GM10248 (cell line): ENCODE measurements around the gene PSTPIP1.

Experiments used
- CTCF ChIA-PET: fragments of 300-600 bp; sonication (Branson Sonifier 250); formaldehyde crosslinking; extraction: SDS; loops from one replicate; lab custom pipeline; 2021; ENCODE audit warnings: antibody characterized with exemption; lab: Yijun Ruan, JAX
- POLR2A ChIA-PET: fragments of 350-650 bp; sonication (Branson Sonifier 250); formaldehyde crosslinking; extraction: SDS; loops from one replicate; lab custom pipeline; 2020; ENCODE audit warnings: antibody characterized with exemption; lab: Yijun Ruan, JAX
- DNase-seq: peaks from one replicate; pipeline ENCODE4 v3.0.0; 2012; ENCODE audit errors: extremely low spot score
- TF ChIP-seq, protein P1 (sequence below): IDR thresholded peaks from 2 replicates; pipeline ENCODE4 v1.5.1; 2012; ENCODE audit warnings: mild to moderate bottlenecking, low read depth; ENCODE audit errors: extremely low read depth, missing control alignments, control extremely low read depth

PSTPIP1 gene

GRCh38 chr15:77038312-77039216, 43.6 kb downstream of the PSTPIP1 start:
- ChIA-PET POLR2A (no interaction called here), CTCF (interaction anchor here (1.0 kb wide), 1 partner anchor 505 kb away, joined by 3 read pairs; no protein-coding TSS in a partner anchor)
- DNase-seq: peak; percentile 15
- TF ChIP-seq, protein P1, sequence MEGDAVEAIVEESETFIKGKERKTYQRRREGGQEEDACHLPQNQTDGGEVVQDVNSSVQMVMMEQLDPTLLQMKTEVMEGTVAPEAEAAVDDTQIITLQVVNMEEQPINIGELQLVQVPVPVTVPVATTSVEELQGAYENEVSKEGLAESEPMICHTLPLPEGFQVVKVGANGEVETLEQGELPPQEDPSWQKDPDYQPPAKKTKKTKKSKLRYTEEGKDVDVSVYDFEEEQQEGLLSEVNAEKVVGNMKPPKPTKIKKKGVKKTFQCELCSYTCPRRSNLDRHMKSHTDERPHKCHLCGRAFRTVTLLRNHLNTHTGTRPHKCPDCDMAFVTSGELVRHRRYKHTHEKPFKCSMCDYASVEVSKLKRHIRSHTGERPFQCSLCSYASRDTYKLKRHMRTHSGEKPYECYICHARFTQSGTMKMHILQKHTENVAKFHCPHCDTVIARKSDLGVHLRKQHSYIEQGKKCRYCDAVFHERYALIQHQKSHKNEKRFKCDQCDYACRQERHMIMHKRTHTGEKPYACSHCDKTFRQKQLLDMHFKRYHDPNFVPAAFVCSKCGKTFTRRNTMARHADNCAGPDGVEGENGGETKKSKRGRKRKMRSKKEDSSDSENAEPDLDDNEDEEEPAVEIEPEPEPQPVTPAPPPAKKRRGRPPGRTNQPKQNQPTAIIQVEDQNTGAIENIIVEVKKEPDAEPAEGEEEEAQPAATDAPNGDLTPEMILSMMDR: no peak

GRCh38 chr15:77039217-77039533, 44.2 kb downstream of the PSTPIP1 start:
- no peak for DNase-seq
- TF ChIP-seq, protein P1: no peak
- CTCF ChIA-PET: no interaction called here
- POLR2A ChIA-PET: no interaction called here

DNA sequence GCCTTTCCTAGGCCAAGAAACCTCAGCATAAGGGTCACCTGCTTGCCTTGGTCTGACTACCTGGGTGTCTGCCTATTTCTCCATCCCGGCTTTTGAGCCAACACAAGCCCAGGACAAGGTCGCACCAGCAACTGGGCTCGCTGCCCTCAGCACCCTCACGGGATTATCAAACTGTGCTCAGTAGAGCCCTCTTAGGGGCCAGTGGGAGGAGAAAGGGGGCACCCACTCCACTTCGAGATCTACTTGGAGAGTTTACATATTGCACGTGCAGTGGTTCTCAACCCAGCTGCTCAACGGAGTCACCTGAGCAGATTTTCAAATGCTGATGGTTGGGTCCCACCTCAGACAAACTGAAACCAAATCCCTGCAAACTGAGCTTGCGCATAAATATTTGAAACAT, 44.9 kb downstream of the PSTPIP1 start:
- DNase-seq: no peak
- ChIA-PET CTCF (no interaction called here), POLR2A (no interaction called here)
- TF ChIP-seq, protein P1: no peak

- CTCF ChIA-PET: no interaction called here
- POLR2A ChIA-PET: interaction anchor here (0.6 to 0.7 kb wide), 3 partner anchors 34 to 847 kb away, joined by 3 to 4 read pairs (median 3); no protein-coding TSS in a partner anchor
- DNase-seq: no peak
- TF ChIP-seq, protein P1: no peak
These were observed 45.7 kb downstream of the PSTPIP1 start for GRCh38 chr15:77040673-77041072.

- POLR2A ChIA-PET: no interaction called here
- TF ChIP-seq, protein P1: no peak
- no peak for DNase-seq
- CTCF ChIA-PET: no interaction called here
These were observed 47.5 kb downstream of the PSTPIP1 start for GRCh38 chr15:77042245-77042919.
